Hepatocyte (in vitro differentiated cells): ENCODE data around the gene BST2.

Experiments used
- CTCF ChIP-seq: fragments of 200-600 bp; sonication (generic); IDR thresholded peaks from 2 replicates; pipeline ENCODE4 v1.5.1; 2016; ENCODE audit warnings: antibody characterized with exemption, mild to moderate bottlenecking; ENCODE audit not compliant: poor library complexity
- EZH2 ChIP-seq: fragments of 200-600 bp; sonication (generic); IDR thresholded peaks from 2 replicates; pipeline ENCODE4 v1.6.1; 2016; ENCODE audit warnings: antibody characterized with exemption, mild to moderate bottlenecking, borderline replicate concordance
- EZH2phosphoT487 ChIP-seq: fragments of 200-600 bp; sonication (generic); IDR thresholded peaks from one replicate; pipeline ENCODE4 v1.6.1; 2018; ENCODE audit warnings: antibody characterized with exemption, mild to moderate bottlenecking, low read depth, moderate library complexity; ENCODE audit not compliant: unreplicated experiment, severe bottlenecking

GRCh38 chr19:17421942-17422341 is 16.5 kb upstream of the BST2 start:
- TF ChIP-seq EZH2 (no peak), CTCF (no peak), EZH2phosphoT487 (no peak)
